ENCODE data around the gene IL17RB. TPM values are rescaled to one million over a fixed set of nuclear protein-coding genes. Genes with fewer than 3 reads are reported as not detected.
A peak's percentile ranks its signal among the peaks of the same experiment; 100 is the strongest.

Gene IL17RB
- total and polyA plus RNA-seq, 11 donors: 0.09 to 1.5 (median 0.61) TPM; not detected in 1

- intact Hi-C loops (cut with DNase I): no loop called here
- TF ChIP-seq, protein P1, sequence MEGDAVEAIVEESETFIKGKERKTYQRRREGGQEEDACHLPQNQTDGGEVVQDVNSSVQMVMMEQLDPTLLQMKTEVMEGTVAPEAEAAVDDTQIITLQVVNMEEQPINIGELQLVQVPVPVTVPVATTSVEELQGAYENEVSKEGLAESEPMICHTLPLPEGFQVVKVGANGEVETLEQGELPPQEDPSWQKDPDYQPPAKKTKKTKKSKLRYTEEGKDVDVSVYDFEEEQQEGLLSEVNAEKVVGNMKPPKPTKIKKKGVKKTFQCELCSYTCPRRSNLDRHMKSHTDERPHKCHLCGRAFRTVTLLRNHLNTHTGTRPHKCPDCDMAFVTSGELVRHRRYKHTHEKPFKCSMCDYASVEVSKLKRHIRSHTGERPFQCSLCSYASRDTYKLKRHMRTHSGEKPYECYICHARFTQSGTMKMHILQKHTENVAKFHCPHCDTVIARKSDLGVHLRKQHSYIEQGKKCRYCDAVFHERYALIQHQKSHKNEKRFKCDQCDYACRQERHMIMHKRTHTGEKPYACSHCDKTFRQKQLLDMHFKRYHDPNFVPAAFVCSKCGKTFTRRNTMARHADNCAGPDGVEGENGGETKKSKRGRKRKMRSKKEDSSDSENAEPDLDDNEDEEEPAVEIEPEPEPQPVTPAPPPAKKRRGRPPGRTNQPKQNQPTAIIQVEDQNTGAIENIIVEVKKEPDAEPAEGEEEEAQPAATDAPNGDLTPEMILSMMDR (IDR thresholded peaks at IDR 0.05): no peak
- no peak for TF ChIP-seq POLR2A (IDR thresholded peaks at IDR 0.05)
- Histone ChIP-seq H3K36me3 (peaks cover 0 to 53% (median 50%) of the 10 kb centered on the region in 9 donors), H3K4me1 (peaks cover 0 to 36% (median 25%) of the 10 kb centered on the region in 12 donors), H3K27ac (no peak overlapping the region), H3K27me3 (no peaks in the 10 kb centered on the region), H3K9me3 (no peaks in the 10 kb centered on the region), H3K4me3 (no peak overlapping the region)
- ATAC-seq (no peak), DNase-seq (no peak)
These were observed 41.1 kb downstream of the IL17RB start for GRCh38 chr3:53887446-53887845.

GRCh38 chr3:53888232-53888631 is 41.9 kb downstream of the IL17RB start:
- WGBS, 4 donors: 46 to 57% (median 54%) methylated on average over 1 of the region's 1 CpG
- Histone ChIP-seq H3K27ac (no peak overlapping the region), H3K9me3 (no peaks in the 10 kb centered on the region), H3K4me3 (no peak overlapping the region), H3K36me3 (peaks cover 0 to 53% (median 49%) of the 10 kb centered on the region in 9 donors), H3K4me1 (peaks cover 0 to 36% (median 26%) of the 10 kb centered on the region in 12 donors), H3K27me3 (no peaks in the 10 kb centered on the region)
- intact Hi-C loops (cut with DNase I): no loop called here
- TF ChIP-seq, protein P1 (IDR thresholded peaks at IDR 0.05): no peak
- TF ChIP-seq POLR2A (IDR thresholded peaks at IDR 0.05): no peak
- no peak for ATAC-seq
- DNase-seq: no peak

- peak in 2 of 4 donors; percentile 4 to 44 for ATAC-seq
- TF ChIP-seq, protein P1 (IDR thresholded peaks at IDR 0.05): no peak
- TF ChIP-seq POLR2A (IDR thresholded peaks at IDR 0.05): no peak
- Histone ChIP-seq H3K27ac (peak overlapping the region; percentile 81 to 99 (median 92)), H3K4me1 (peaks cover 0 to 36% (median 26%) of the 10 kb centered on the region in 12 donors), H3K4me3 (peak overlapping the region; percentile 70 to 97 (median 86)), H3K36me3 (peaks cover 0 to 26% (median 23%) of the 10 kb centered on the region in 9 donors), H3K27me3 (peaks cover 0 to 12% (median 0%) of the 10 kb centered on the region in 9 donors), H3K9me3 (no peaks in the 10 kb centered on the region)
- 3 to 7% (median 4%) methylated on average over 21 of the region's 21 CpGs for WGBS, 4 donors
- intact Hi-C loops (cut with DNase I): loop anchor here in 2 of 10 donors (5.0 kb wide), 1 partner anchor 544 kb away; the partner anchor contains the start of gene DCP1A (in 2 of the 2)
- peak in 1 of 5 donors; percentile 50 for DNase-seq
These were observed 44.5 kb downstream of the IL17RB start for GRCh38 chr3:53890726-53891475.

- peak; percentile 98 to 99 (median 99) for DNase-seq
- Histone ChIP-seq H3K27ac (peak within 1 kb of the TSS; percentile 81 to 99 (median 92)), H3K4me1 (peaks cover 0 to 36% (median 26%) of the 10 kb centered on the region in 12 donors), H3K36me3 (peaks cover 0 to 18% (median 15%) of the 10 kb centered on the region in 9 donors), H3K9me3 (no peaks in the 10 kb centered on the region), H3K27me3 (peaks cover 0 to 18% (median 0%) of the 10 kb centered on the region in 9 donors), H3K4me3 (peak within 1 kb of the TSS; percentile 70 to 97 (median 86))
- peak; percentile 95 for TF ChIP-seq POLR2A (IDR thresholded peaks at IDR 0.05)
- TF ChIP-seq, protein P1 (IDR thresholded peaks at IDR 0.05): no peak
- intact Hi-C loops (cut with DNase I): loop anchor here in 2 of 10 donors (5.0 kb wide), 1 partner anchor 544 kb away; the partner anchor contains the start of gene DCP1A (in 2 of the 2)
- ATAC-seq: peak; percentile 98 to 99 (median 98)
- 0% methylated on average over 34 to 73 of the region's 73 CpGs for WGBS, 4 donors
These were observed 45.3 kb downstream of the IL17RB start, which contains the start of gene SELENOK for GRCh38 chr3:53891497-53892285. Gene SELENOK, minus strand, starts transcription at chr3:53891859.
